Upper lobe of right lung (tissue), 1 donor: ENCODE results near the gene POLG2. TPM values are rescaled to one million over a fixed set of nuclear protein-coding genes. Genes with fewer than 3 reads are reported as not detected.
"Not testable (repeated sequence)": the region's sequence is repeated elsewhere in the genome, so short reads cannot be mapped to it uniquely, and the experiment has no call there.

Experiments used
- ATAC-seq: fragments of 200-7000 bp; cut with Tn5 transposase; one replicate; pipeline ENCODE4 v1.9.1; 2020; ENCODE audit warnings: mild to moderate bottlenecking, moderate library complexity
- DNase-seq: peaks from one replicate; pipeline ENCODE4 v3.0.0-alpha.2; 2020
- H3K27ac ChIP-seq: fragments of 200-600 bp; one replicate; pipeline ENCODE4 v1.8.0; 2022
- H3K27me3 ChIP-seq: fragments of 200-600 bp; one replicate; pipeline ENCODE4 v1.8.0; 2022; ENCODE audit warnings: mild to moderate bottlenecking
- H3K36me3 ChIP-seq: fragments of 200-600 bp; one replicate; pipeline ENCODE4 v1.8.0; 2022
- H3K4me1 ChIP-seq: fragments of 200-600 bp; one replicate; pipeline ENCODE4 v1.8.0; 2022
- H3K4me3 ChIP-seq: fragments of 200-600 bp; one replicate; pipeline ENCODE4 v1.8.0; 2022; ENCODE audit warnings: mild to moderate bottlenecking
- H3K9me3 ChIP-seq: fragments of 200-600 bp; one replicate; pipeline ENCODE4 v1.8.0; 2022
- intact Hi-C: fragments of 100-400 bp; cut with DNase I; formaldehyde crosslinking; loops from one replicate; pipeline ENCODE4 v1.11.0; 2022
- total RNA-seq: library from RNA; stranded (reverse); fragmentation: NEBNext Ultra II Directional; extraction: Animal tissue kit (Norgen Biotek cat#: 25700); gene quantifications from one replicate; pipeline ENCODE4 v1.2.1, GENCODE V29; 2021
- TF ChIP-seq, protein P1 (sequence below): fragments of 200-600 bp; IDR thresholded peaks from one replicate; pipeline ENCODE4 v1.8.0; 2022; ENCODE audit warnings: antibody characterized with exemption
- donor health status: DM: no; HTN: yes; CAD: no; lungs with severe emphysema.

POLG2 gene
- total RNA-seq, 1 donor from 2014 or later: 12.6 TPM

DNA sequence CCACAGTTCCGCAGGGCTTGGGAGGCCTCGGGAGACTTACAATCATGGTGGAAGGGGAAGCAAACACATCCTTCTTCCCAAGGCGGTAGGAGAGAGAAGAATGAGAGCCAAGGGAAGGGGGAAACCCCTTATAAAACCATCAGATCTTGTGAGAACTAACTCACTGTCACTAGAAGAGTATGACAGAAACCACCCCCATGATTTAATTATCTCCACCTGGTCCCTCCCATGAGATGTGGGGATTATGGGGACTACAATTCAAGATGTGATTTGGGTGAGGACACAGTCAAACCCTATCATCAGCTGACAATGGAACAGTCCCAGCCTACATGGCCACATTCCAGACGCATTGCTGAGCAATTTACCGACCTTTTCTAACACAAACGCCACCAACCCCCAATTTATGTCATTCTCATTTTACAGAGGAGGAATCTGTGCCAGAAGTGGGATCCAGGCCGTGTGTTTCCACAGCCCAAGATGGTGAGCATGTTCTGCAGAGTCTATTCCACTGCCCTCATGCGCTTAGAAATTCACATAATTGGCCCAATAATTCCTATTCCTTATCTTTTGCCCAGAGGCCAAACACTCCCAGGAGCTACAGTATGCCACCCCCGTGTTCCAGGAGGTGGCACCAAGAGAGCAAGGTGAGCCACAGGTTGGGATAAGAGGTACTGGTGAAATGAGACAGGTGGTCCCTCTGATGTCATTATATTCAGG lies 30.7 kb downstream of the POLG2 start:
- Histone ChIP-seq H3K27ac (no peak overlapping the region), H3K4me1 (no peaks in the 10 kb centered on the region), H3K4me3 (no peak overlapping the region), H3K36me3 (no peaks in the 10 kb centered on the region), H3K27me3 (no peaks in the 10 kb centered on the region), H3K9me3 (no peaks in the 10 kb centered on the region)
- intact Hi-C loops: no loop called here
- DNase-seq (no peak), ATAC-seq (no peak)
- TF ChIP-seq, protein P1, sequence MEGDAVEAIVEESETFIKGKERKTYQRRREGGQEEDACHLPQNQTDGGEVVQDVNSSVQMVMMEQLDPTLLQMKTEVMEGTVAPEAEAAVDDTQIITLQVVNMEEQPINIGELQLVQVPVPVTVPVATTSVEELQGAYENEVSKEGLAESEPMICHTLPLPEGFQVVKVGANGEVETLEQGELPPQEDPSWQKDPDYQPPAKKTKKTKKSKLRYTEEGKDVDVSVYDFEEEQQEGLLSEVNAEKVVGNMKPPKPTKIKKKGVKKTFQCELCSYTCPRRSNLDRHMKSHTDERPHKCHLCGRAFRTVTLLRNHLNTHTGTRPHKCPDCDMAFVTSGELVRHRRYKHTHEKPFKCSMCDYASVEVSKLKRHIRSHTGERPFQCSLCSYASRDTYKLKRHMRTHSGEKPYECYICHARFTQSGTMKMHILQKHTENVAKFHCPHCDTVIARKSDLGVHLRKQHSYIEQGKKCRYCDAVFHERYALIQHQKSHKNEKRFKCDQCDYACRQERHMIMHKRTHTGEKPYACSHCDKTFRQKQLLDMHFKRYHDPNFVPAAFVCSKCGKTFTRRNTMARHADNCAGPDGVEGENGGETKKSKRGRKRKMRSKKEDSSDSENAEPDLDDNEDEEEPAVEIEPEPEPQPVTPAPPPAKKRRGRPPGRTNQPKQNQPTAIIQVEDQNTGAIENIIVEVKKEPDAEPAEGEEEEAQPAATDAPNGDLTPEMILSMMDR: no peak

GRCh38 chr17:64461788-64462187 lies 35.1 kb downstream of the POLG2 start:
- no peaks in the 10 kb centered on the region for H3K4me1 ChIP-seq
- no peaks in the 10 kb centered on the region for H3K36me3 ChIP-seq
- H3K27ac ChIP-seq: no peak overlapping the region
- no peak for DNase-seq
- no peaks in the 10 kb centered on the region for H3K9me3 ChIP-seq
- ATAC-seq: no peak
- TF ChIP-seq, protein P1: no peak
- no peak overlapping the region for H3K4me3 ChIP-seq
- intact Hi-C loops: no loop called here
- no peaks in the 10 kb centered on the region for H3K27me3 ChIP-seq

DNA sequence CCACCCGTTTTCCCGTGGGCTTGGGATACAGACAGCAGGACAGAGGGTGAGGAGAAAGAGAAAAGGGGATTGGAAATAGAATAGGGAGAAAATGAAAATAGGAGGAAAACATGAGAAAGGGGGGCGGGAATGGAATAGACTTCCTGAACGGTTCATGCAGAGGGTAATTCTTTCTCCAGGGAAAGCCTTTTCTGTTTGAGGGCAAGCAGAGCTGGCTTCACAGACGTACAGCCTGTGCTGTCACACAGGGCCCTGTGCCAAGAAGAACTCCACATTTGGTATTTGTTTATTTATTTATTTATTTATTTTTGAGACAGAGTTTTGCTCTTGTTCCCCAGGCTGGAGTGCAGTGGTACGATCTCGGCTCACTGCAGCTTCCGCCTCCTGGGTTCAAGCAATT lies 35.9 kb downstream of the POLG2 start:
- Histone ChIP-seq H3K27me3 (no peaks in the 10 kb centered on the region), H3K36me3 (no peaks in the 10 kb centered on the region), H3K4me3 (no peak overlapping the region), H3K4me1 (peaks cover 4% of the 10 kb centered on the region), H3K9me3 (no peaks in the 10 kb centered on the region), H3K27ac (no peak overlapping the region)
- intact Hi-C loops: no loop called here
- DNase-seq: no peak
- TF ChIP-seq, protein P1: no peak
- ATAC-seq: no peak

- H3K4me1 ChIP-seq, H3K4me3 ChIP-seq, H3K9me3 ChIP-seq, ATAC-seq, H3K27ac ChIP-seq, DNase-seq, intact Hi-C loops, H3K36me3 ChIP-seq, H3K27me3 ChIP-seq: not testable (repeated sequence)
These were observed 37.0 kb downstream of the POLG2 start for GRCh38 chr17:64459818-64460217.

GRCh38 chr17:64459284-64459747 lies 37.5 kb downstream of the POLG2 start:
- no peaks in the 10 kb centered on the region for H3K27me3 ChIP-seq
- DNase-seq: no peak

DNA sequence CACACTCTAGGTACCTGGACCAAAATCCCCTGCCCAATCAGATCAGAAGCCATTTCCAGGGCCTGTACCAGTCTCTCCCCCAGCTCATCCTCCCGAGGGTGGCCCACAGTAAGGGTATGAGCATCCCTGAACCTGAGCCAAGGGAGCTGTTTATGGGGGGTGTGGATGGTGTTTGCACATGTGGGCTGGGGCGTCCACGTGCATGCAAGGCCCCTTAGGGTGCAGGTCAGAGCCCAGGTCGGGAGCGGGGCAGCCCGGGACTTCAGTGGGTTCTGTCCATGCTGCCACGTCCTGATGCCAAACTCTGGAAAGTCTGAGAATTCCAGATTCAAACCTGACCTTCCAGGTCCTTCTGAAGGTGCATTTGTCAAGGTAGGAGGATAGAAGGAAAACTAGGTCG lies 38.1 kb downstream of the POLG2 start:
- ATAC-seq: peak; percentile 12
- TF ChIP-seq, protein P1: no peak

More at GRCh38 chr17:64459284-64459747, 37.5 kb downstream of the POLG2 start:
- no peaks in the 10 kb centered on the region for H3K9me3 ChIP-seq
- TF ChIP-seq, protein P1: no peak
- intact Hi-C loops: no loop called here
- H3K4me3 ChIP-seq: no peak overlapping the region
- peaks cover 6% of the 10 kb centered on the region for H3K4me1 ChIP-seq
- H3K36me3 ChIP-seq: no peaks in the 10 kb centered on the region
- ATAC-seq: peak; percentile 59
- no peak overlapping the region for H3K27ac ChIP-seq

More for the DNA sequence above, 38.1 kb downstream of the POLG2 start:
- no peaks in the 10 kb centered on the region for H3K27me3 ChIP-seq
- no peak overlapping the region for H3K27ac ChIP-seq
- no peak overlapping the region for H3K4me3 ChIP-seq
- H3K36me3 ChIP-seq: no peaks in the 10 kb centered on the region
- peaks cover 6% of the 10 kb centered on the region for H3K4me1 ChIP-seq
- no peak for DNase-seq
- intact Hi-C loops: no loop called here
- no peaks in the 10 kb centered on the region for H3K9me3 ChIP-seq
